HCT116 (cell line): ENCODE results near the gene SDK2. TPM values are rescaled to one million over a fixed set of nuclear protein-coding genes. Genes with fewer than 3 reads are reported as not detected.

Experiments used
- CEBPB ChIP-seq: IDR thresholded peaks from 2 replicates; pipeline ENCODE4 v1.6.1; 2012; ENCODE audit warnings: low read depth
- EGR1 ChIP-seq: IDR thresholded peaks from 2 replicates; pipeline ENCODE4 v1.6.1; 2012; ENCODE audit warnings: low read depth
- ELF1 ChIP-seq: IDR thresholded peaks from 2 replicates; pipeline ENCODE4 v1.6.1; 2012; ENCODE audit warnings: low read depth, borderline replicate concordance
- EZH2 ChIP-seq: fragments of 200-600 bp; sonication (generic); IDR thresholded peaks from 2 replicates; pipeline ENCODE4 v1.6.1; 2017; ENCODE audit warnings: antibody characterized with exemption, mixed run types
- EZH2phosphoT487 ChIP-seq: fragments of 200-600 bp; IDR thresholded peaks from 2 replicates; pipeline ENCODE4 v1.6.1; 2018; ENCODE audit warnings: antibody characterized with exemption, borderline replicate concordance
- JUND ChIP-seq: IDR thresholded peaks from 2 replicates; pipeline ENCODE4 v1.6.1; 2012
- POLR2A ChIP-seq: IDR thresholded peaks from 2 replicates; pipeline ENCODE4 v1.7.0; 2011; ENCODE audit warnings: borderline replicate concordance; ENCODE audit not compliant: insufficient read depth, insufficient read length; ENCODE audit errors: extremely low read depth
- RAD21 ChIP-seq: IDR thresholded peaks from 2 replicates; pipeline ENCODE4 v1.6.1; 2012; ENCODE audit warnings: low read depth, mild to moderate bottlenecking
- SIN3A ChIP-seq: IDR thresholded peaks from 2 replicates; pipeline ENCODE4 v1.6.1; 2012; ENCODE audit warnings: low read depth
- TCF7L2 ChIP-seq: IDR thresholded peaks from 2 replicates; pipeline ENCODE4 v1.7.0; 2011; ENCODE audit warnings: borderline replicate concordance, inconsistent platforms; ENCODE audit not compliant: insufficient read depth, insufficient read length; ENCODE audit errors: extremely low read depth
- ZFX ChIP-seq: fragments of 450-650 bp; IDR thresholded peaks from 2 replicates; pipeline ENCODE4 v1.6.1; 2017
- ZNF274 ChIP-seq: fragments of 200-500 bp; sonication (Bioruptor generic); IDR thresholded peaks from 2 replicates; pipeline ENCODE4 v1.6.1; 2014; ENCODE audit warnings: mild to moderate bottlenecking, low read depth, low read length, inconsistent platforms
- total RNA-seq: library from RNA; stranded (reverse); gene quantifications from one replicate; pipeline ENCODE4 v1.2.1, GENCODE V29; 2021; ENCODE audit not compliant: unreplicated experiment
- TF ChIP-seq, protein P1 (sequence below): IDR thresholded peaks from 2 replicates; pipeline ENCODE4 v1.6.1; 2012; ENCODE audit warnings: low read depth
- TF ChIP-seq, protein P2 (sequence below): IDR thresholded peaks from 2 replicates; pipeline ENCODE4 v1.6.1; 2012
- TF ChIP-seq, protein P3 (sequence below): IDR thresholded peaks from 2 replicates; pipeline ENCODE4 v1.6.1; 2012

SDK2 gene
- total RNA-seq, 1 experiment from 2014 or later: 0.10 TPM

DNA sequence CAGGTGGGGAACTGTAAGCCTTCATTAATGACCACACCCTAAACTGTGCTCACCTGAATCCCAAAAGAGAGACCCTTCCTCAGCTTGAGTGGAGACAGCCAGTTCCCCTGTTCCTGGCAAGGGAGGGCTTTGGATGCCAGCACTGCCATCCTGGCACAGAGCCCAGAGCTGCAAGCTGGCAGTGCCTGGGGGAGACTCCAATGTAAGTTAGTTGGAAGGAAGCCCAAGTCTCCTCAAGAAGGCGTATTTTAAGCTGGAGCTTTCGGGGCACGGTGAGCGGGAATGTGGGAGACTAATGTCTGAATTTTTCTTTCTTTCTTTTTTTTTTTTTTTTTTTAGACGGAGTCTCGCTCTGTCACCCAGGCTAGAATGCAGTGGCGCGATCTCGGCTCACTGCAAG lies 337.1 kb downstream of the SDK2 start (continued):
- TF ChIP-seq, protein P1, sequence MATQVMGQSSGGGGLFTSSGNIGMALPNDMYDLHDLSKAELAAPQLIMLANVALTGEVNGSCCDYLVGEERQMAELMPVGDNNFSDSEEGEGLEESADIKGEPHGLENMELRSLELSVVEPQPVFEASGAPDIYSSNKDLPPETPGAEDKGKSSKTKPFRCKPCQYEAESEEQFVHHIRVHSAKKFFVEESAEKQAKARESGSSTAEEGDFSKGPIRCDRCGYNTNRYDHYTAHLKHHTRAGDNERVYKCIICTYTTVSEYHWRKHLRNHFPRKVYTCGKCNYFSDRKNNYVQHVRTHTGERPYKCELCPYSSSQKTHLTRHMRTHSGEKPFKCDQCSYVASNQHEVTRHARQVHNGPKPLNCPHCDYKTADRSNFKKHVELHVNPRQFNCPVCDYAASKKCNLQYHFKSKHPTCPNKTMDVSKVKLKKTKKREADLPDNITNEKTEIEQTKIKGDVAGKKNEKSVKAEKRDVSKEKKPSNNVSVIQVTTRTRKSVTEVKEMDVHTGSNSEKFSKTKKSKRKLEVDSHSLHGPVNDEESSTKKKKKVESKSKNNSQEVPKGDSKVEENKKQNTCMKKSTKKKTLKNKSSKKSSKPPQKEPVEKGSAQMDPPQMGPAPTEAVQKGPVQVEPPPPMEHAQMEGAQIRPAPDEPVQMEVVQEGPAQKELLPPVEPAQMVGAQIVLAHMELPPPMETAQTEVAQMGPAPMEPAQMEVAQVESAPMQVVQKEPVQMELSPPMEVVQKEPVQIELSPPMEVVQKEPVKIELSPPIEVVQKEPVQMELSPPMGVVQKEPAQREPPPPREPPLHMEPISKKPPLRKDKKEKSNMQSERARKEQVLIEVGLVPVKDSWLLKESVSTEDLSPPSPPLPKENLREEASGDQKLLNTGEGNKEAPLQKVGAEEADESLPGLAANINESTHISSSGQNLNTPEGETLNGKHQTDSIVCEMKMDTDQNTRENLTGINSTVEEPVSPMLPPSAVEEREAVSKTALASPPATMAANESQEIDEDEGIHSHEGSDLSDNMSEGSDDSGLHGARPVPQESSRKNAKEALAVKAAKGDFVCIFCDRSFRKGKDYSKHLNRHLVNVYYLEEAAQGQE: no peak
- TF ChIP-seq EZH2 (no peak), EGR1 (no peak), ZFX (no peak), EZH2phosphoT487 (no peak), RAD21 (no peak), SIN3A (no peak), TCF7L2 (no peak), POLR2A (no peak), JUND (no peak), ELF1 (no peak), CEBPB (no peak), ZNF274 (no peak)
- TF ChIP-seq, protein P2, sequence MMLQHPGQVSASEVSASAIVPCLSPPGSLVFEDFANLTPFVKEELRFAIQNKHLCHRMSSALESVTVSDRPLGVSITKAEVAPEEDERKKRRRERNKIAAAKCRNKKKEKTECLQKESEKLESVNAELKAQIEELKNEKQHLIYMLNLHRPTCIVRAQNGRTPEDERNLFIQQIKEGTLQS: no peak
- TF ChIP-seq, protein P3, sequence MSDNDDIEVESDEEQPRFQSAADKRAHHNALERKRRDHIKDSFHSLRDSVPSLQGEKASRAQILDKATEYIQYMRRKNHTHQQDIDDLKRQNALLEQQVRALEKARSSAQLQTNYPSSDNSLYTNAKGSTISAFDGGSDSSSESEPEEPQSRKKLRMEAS: no peak
